ENCODE measurements around the gene DLG2.

DNA sequence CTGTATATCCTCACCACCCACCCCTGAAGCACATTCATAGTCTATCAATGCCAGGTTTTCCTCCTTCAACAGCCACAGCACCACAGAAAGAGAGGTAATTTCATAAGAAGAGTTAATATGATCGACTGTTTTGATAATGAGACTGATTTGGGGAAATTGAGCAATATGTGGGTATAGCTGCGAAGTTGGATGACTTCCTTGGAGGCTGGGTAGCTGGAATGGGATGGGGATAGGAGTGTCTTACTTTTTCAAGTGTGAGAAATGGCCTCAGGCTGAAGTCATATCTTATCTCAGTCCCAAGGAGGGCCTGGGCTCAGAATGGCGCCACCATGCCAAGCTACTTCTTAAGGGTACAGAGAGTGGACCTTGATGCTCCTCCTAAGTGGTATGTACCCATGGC lies 2153.4 kb downstream of the DLG2 start:
- TF ChIP-seq, protein P1, sequence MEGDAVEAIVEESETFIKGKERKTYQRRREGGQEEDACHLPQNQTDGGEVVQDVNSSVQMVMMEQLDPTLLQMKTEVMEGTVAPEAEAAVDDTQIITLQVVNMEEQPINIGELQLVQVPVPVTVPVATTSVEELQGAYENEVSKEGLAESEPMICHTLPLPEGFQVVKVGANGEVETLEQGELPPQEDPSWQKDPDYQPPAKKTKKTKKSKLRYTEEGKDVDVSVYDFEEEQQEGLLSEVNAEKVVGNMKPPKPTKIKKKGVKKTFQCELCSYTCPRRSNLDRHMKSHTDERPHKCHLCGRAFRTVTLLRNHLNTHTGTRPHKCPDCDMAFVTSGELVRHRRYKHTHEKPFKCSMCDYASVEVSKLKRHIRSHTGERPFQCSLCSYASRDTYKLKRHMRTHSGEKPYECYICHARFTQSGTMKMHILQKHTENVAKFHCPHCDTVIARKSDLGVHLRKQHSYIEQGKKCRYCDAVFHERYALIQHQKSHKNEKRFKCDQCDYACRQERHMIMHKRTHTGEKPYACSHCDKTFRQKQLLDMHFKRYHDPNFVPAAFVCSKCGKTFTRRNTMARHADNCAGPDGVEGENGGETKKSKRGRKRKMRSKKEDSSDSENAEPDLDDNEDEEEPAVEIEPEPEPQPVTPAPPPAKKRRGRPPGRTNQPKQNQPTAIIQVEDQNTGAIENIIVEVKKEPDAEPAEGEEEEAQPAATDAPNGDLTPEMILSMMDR (IDR thresholded peaks at IDR 0.05): no peak
- no peak for TF ChIP-seq POLR2A (IDR thresholded peaks at IDR 0.05)
